Measurements from ENCODE around the gene TMED9.

TMED9 gene

DNA sequence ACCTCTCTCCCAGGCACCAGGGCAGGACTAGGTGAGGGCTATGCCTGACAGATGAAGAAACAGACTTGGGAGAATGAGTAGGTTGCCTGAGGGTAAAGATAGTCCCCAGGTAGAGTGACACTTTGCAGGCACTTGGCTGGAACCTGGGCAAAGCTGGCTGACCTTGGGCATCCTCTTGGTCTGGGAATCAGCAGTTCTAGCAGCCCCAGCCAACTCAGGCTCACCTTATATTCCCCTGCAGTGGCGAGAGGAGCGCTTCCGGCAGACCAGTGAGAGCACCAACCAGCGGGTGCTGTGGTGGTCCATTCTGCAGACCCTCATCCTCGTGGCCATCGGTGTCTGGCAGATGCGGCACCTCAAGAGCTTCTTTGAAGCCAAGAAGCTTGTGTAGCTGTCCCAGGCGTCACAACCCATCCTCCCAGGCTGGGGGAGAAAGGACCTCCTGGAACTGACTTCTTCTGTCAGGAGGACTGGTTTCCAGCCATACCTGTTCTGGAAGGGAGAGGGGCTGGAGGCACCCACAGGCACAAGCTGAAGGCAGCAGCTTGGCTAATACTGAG lies 3.1 kb downstream of the TMED9 start:
- TF ChIP-seq, protein P1, sequence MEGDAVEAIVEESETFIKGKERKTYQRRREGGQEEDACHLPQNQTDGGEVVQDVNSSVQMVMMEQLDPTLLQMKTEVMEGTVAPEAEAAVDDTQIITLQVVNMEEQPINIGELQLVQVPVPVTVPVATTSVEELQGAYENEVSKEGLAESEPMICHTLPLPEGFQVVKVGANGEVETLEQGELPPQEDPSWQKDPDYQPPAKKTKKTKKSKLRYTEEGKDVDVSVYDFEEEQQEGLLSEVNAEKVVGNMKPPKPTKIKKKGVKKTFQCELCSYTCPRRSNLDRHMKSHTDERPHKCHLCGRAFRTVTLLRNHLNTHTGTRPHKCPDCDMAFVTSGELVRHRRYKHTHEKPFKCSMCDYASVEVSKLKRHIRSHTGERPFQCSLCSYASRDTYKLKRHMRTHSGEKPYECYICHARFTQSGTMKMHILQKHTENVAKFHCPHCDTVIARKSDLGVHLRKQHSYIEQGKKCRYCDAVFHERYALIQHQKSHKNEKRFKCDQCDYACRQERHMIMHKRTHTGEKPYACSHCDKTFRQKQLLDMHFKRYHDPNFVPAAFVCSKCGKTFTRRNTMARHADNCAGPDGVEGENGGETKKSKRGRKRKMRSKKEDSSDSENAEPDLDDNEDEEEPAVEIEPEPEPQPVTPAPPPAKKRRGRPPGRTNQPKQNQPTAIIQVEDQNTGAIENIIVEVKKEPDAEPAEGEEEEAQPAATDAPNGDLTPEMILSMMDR (IDR thresholded peaks at IDR 0.05): no peak
- Histone ChIP-seq H2AFZ (no peak overlapping the region), H3K27ac (no peak overlapping the region), H3K27me3 (ENCODE audit: control insufficient read depth, insufficient read depth, low read length) (no peaks in the 10 kb centered on the region), H3K9me3 (ENCODE audit: control insufficient read depth, low read length) (no peaks in the 10 kb centered on the region), H3K9ac (no peak overlapping the region), H3K36me3 (ENCODE audit: control insufficient read depth, insufficient read depth, low read length) (no peaks in the 10 kb centered on the region), H3K79me2 (peaks cover 4% of the 10 kb centered on the region), H3K4me2 (ENCODE audit: low read length) (no peak overlapping the region), H3K4me3 (ENCODE audit: low read depth, low read length) (no peak overlapping the region), H3K4me1 (peaks cover 4% of the 10 kb centered on the region)

DNA sequence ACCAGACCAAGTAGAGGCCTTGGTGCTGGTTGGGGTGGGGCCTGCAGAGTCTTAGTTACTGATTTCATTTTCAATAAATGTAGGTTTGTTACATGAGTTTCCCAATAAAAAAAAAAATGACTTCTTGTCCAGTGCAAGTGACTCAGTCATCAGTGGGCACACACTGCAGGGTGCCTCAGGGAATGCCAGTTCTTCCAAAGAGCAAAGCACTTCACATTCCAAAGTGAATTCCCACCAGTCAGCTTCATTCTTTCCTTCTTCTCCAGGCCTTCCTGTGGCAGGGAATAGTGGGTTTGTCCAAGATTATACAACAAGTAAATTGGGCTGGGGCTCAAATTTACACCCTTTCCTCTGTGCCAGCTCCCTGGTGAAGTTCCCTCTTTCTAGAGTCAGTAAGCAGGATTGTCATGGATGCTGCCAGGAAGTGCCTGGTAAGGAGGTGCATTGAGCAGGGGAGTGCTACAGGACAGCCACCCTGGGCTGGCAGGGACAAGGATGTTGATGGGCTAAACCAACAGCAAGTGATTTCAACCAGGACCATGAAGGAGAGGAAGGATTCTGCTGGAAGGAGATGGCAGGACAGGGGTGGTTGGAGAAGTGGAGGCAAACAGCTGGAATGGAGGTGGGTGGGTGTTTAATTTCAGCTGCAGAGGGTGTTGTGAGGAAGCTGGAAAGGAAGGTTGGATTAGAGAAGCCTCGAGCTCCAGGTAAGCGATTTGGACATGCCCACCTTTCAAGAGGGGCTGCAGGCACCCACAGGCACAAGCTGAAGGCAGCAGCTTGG lies 4.2 kb downstream of the TMED9 start:
- Histone ChIP-seq H3K27me3 (ENCODE audit: control insufficient read depth, insufficient read depth, low read length) (no peaks in the 10 kb centered on the region), H3K9ac (no peak overlapping the region), H3K4me2 (ENCODE audit: low read length) (no peak overlapping the region), H3K79me2 (peaks cover 9% of the 10 kb centered on the region), H3K27ac (no peak overlapping the region), H3K4me3 (ENCODE audit: low read depth, low read length) (no peak overlapping the region), H3K36me3 (ENCODE audit: control insufficient read depth, insufficient read depth, low read length) (no peaks in the 10 kb centered on the region), H3K9me3 (ENCODE audit: control insufficient read depth, low read length) (no peaks in the 10 kb centered on the region), H2AFZ (no peak overlapping the region), H3K4me1 (peaks cover 10% of the 10 kb centered on the region)
- TF ChIP-seq, protein P1 (IDR thresholded peaks at IDR 0.05): no peak

DNA sequence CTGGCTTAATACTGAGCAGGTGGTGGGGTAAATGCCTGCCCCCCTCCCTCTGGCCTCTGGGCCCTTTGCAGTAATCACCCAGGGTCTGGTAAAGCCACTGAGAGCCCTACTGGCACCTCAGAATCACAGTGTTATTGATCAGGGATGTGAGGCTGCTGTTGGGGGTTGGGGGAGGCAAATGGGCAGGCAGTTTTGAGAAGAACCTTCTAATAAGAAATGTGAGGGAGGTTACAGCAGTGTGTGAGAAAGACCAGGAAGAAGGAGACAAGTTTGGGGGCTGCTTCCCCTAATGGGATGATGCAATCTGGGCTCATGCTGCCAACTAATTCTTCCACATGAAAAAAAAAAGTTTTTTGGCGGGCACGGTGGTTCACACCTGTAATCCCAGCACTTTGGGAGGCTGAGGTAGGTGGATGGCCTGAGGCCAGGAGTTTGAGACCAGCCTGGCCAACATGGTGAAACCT lies 4.8 kb downstream of the TMED9 start:
- Histone ChIP-seq H3K9me3 (ENCODE audit: control insufficient read depth, low read length) (no peaks in the 10 kb centered on the region), H3K9ac (no peak overlapping the region), H3K4me2 (ENCODE audit: low read length) (no peak overlapping the region), H2AFZ (no peak overlapping the region), H3K79me2 (peaks cover 9% of the 10 kb centered on the region), H3K27me3 (ENCODE audit: control insufficient read depth, insufficient read depth, low read length) (no peaks in the 10 kb centered on the region), H3K36me3 (ENCODE audit: control insufficient read depth, insufficient read depth, low read length) (no peaks in the 10 kb centered on the region), H3K4me3 (ENCODE audit: low read depth, low read length) (no peak overlapping the region), H3K27ac (no peak overlapping the region), H3K4me1 (peaks cover 17% of the 10 kb centered on the region)
- TF ChIP-seq, protein P1 (IDR thresholded peaks at IDR 0.05): no peak

DNA sequence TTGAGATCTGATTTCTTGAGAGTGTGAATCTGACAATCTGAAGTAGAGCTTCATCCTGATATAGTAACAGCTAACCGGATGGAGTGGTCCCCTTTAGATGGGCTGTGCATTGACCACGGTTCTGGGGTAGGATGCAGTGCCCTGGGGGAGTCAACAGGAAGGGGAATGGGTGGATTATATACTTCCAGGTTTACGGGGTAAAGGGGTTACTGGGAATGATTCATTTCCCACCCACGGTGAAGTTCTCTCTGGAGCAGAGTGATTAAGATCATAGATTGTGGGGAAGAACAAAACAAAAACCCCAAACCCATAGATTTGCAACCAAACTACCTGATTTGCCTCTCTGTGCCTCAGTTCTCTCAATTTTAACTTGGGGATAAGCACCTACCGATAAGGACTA lies 6.5 kb downstream of the TMED9 start:
- Histone ChIP-seq H3K27me3 (ENCODE audit: control insufficient read depth, insufficient read depth, low read length) (no peaks in the 10 kb centered on the region), H3K36me3 (ENCODE audit: control insufficient read depth, insufficient read depth, low read length) (no peaks in the 10 kb centered on the region), H2AFZ (no peak overlapping the region), H3K4me1 (peaks cover 18% of the 10 kb centered on the region), H3K27ac (no peak overlapping the region), H3K9ac (no peak overlapping the region), H3K9me3 (ENCODE audit: control insufficient read depth, low read length) (no peaks in the 10 kb centered on the region), H3K4me2 (ENCODE audit: low read length) (no peak overlapping the region), H3K79me2 (peaks cover 5% of the 10 kb centered on the region), H3K4me3 (ENCODE audit: low read depth, low read length) (no peak overlapping the region)
- TF ChIP-seq, protein P1 (IDR thresholded peaks at IDR 0.05): no peak
